Renal cortex interstitium (tissue), 15 donors: ENCODE measurements around the gene ICE1. TPM values are rescaled to one million over a fixed set of nuclear protein-coding genes. Genes with fewer than 3 reads are reported as not detected.
"Not testable (repeated sequence)": the region's sequence is repeated elsewhere in the genome, so short reads cannot be mapped to it uniquely, and the experiment has no call there.

Experiments
- DNase-seq, 11 donors: peaks; one replicate each; pipeline ENCODE4 v3.0.0-alpha.2; 2013; ENCODE audit warnings: low read depth in 9 of 11, low spot score in 4 of 11; ENCODE audit errors: extremely low read depth in 1 of 11
- long read RNA-seq, 16 experiments: transcript quantifications; one replicate each; lab custom pipeline, GENCODE V29; 2026
- polyA plus RNA-seq, 3 donors: library from polyadenylated mRNA; unstranded; fragments of 120-200 nt; gene quantifications; one replicate each; pipeline ENCODE4 v1.2.1, GENCODE V29; 2013; ENCODE audit not compliant: insufficient read length in 3 of 3

ICE1 gene
- polyA plus RNA-seq: 10 to 100 TPM; 33.4 to 42.6 (median 38.4) TPM
- long read RNA-seq, donor 1, partial matches to known transcripts: 5 of 6 reads
- long read RNA-seq, donor 1, other reads (novel, unspliced or antisense): 0 of 6 reads
- long read RNA-seq, donor 2, partial matches to known transcripts: 6 of 7 reads
- long read RNA-seq, donor 2, other reads (novel, unspliced or antisense): 0 of 7 reads
- long read RNA-seq, donor 3, partial matches to known transcripts: 0 of 2 reads
- long read RNA-seq, donor 3, other reads (novel, unspliced or antisense): 0 of 2 reads
- long read RNA-seq, donor 4, partial matches to known transcripts: 9 of 10 reads
- long read RNA-seq, donor 4, other reads (novel, unspliced or antisense): 0 of 10 reads
- long read RNA-seq, donor 5: 0 reads
- long read RNA-seq, donor 6, partial matches to known transcripts: 0 of 1 reads
- long read RNA-seq, donor 6, other reads (novel, unspliced or antisense): 0 of 1 reads
- long read RNA-seq, donor 7, partial matches to known transcripts: 11 of 11 reads
- long read RNA-seq, donor 7, other reads (novel, unspliced or antisense): 0 of 11 reads
- long read RNA-seq, donor 8: 0 reads
- long read RNA-seq, donor 9, partial matches to known transcripts: 10 of 14 reads
- long read RNA-seq, donor 9, other reads (novel, unspliced or antisense): 0 of 14 reads
- long read RNA-seq, donor 10: 0 reads
- long read RNA-seq, donor 11, partial matches to known transcripts: 0 of 2 reads
- long read RNA-seq, donor 11, other reads (novel, unspliced or antisense): 0 of 2 reads
- long read RNA-seq, donor 12: 0 reads
- long read RNA-seq, donor 13: 0 reads
- long read RNA-seq, donor 14, partial matches to known transcripts: 0 of 10 reads
- long read RNA-seq, donor 14, other reads (novel, unspliced or antisense): 8 of 10 reads
- long read RNA-seq, donor 15, partial matches to known transcripts: 0 of 1 reads
- long read RNA-seq, donor 15, other reads (novel, unspliced or antisense): 0 of 1 reads
- long read RNA-seq, donor 16, partial matches to known transcripts: 13 of 25 reads
- long read RNA-seq, donor 16, other reads (novel, unspliced or antisense): 11 of 25 reads

GRCh38 chr5:5421961-5422818 is at the start of gene ICE1:
TSS of gene ICE1 (plus strand) at chr5:5422677. CDS start at chr5:5422916, 239 bp downstream.
- DNase-seq: peak; percentile 93 to 97 (median 95)

DNA sequence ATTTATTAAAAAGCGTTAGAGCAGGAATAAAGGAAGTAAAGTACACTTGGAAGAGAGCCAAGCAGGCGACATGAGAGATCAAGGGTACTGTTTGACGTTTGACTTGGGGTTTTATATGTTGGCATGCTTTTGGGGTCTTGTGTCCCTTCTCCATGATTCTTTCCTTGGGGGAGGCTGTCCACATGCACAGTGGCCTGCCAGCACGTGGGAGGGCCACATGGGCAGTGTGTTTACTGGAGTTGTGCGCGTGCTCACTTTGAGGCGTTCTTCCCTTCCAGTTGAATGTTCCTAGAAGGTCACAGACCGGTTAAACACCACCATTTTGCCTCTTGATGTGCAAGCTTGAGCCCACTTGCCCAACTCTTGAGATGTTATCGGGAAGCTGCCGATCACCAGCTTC is 49.5 kb upstream of the ICE1 start:
- DNase-seq: no peak

DNA sequence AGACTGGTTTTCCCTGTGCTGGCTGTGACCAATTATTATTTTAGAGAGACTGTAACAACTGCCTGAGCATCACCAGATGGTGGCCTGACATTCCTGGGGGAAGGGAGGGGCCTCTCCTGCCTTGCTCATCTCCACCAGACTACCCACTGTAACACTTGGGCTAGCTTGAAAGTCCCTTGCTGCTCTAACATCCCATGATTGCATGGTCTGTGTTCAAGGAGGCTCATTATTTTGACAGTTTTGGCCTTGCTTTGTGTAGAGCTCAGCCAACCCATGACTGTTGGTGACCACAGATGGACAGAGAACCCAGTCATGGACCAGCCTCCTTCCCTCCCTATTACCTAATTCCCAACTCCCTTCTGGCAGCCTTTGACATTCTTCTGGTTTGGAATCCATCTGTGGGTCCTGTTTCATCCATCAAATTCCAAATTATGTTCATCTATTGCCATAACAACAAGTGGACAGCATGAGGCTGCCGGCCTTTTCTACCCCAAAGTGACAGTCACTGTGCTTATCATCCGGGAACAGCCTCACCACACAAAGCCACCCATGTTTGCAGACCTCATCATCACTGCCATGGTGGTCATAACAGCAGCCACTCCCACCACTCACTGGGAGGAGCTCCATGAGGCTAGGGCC is 49.0 kb upstream of the ICE1 start:
- DNase-seq: no peak

GRCh38 chr5:5374009-5374715 is 48.3 kb upstream of the ICE1 start:
- DNase-seq: no peak

DNA sequence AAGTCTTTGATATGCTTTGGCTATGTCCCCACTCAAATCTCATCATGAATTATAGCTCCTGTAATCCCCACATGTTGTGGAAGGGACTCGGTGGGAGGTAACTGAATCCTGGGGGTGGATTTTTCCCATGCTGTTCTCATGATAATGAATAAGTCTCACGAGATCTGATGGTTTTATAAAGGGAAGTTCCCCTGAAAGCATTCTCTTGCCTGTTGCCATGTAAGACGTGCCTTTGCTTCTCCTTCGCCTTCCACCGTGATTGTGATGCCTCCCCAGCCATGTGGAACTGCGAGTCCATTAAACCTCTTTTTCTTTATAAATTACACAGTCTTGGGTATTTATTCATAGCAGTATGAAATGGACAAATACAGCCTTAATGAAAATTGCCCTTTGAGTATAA is 44.7 kb upstream of the ICE1 start:
- no peak for DNase-seq

- DNase-seq: no peak
These were observed 43.9 kb upstream of the ICE1 start for GRCh38 chr5:5378531-5378930.

DNA sequence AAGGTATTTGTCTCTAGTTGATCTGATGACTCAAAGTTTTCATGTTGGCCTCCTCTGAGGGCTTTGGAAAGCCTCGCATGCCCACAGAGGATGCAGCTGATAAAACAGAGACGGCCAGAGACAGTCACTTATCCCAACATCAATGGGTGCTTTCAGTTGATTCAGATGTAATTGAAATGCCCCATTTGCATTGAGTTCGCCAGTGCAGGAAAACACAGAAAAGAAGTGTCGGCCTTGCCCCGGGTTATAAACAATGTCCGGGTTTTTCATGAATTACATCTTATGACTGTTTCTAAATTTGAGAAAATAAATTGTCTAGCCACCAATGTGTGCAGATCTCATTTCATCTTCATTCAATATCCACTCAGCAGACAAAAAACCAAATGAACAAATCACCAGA is 42.2 kb upstream of the ICE1 start:
- DNase-seq: no peak

DNA sequence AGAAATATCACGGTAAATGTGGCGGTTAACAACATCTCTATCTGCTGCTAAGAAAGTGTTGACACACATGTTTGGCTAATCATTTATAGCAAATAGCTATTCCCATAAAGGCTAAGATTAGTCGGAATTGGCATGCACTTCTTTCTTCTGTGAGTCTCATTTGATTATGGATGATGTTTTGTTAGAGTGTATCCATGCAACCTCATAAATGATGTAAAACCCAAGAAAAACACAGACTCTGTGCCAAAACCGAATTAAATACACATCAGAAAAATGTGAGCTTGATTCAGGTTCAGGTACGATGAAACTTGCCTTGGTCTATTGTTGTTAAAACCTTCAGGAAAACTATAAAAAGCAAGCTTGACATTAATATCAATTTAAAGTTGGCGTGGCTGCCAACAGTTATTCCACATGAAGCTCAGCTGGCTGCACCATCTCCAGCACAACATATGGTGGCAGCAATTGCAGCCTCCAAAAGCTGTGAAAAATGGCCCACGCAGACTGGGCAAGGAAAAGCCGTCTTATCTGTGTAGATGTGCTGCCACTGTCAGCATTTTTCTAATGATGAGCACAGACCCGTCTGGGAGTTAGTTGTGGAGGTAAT is 41.1 kb upstream of the ICE1 start:
- DNase-seq: no peak

GRCh38 chr5:5383461-5383860 is 39.0 kb upstream of the ICE1 start:
- DNase-seq: no peak

- no peak for DNase-seq
These were observed 37.7 kb upstream of the ICE1 start for GRCh38 chr5:5384660-5385330.

DNA sequence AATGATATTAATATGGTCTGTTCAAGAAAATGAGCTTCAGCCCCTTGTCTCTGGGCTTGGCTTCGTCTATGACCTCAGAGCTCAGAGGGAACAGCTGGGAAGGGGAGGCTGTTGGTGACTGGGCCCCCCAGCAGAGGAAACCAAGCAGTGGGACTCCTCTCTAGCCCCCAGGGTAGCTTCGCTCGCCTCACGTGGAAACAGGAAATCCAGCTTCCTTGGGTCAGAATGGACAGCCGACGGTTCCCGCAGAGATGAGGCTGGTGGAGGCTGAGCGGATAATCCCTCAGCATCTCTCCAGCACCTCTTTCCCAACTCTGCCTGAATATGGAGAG is 37.2 kb upstream of the ICE1 start:
- no peak for DNase-seq

DNA sequence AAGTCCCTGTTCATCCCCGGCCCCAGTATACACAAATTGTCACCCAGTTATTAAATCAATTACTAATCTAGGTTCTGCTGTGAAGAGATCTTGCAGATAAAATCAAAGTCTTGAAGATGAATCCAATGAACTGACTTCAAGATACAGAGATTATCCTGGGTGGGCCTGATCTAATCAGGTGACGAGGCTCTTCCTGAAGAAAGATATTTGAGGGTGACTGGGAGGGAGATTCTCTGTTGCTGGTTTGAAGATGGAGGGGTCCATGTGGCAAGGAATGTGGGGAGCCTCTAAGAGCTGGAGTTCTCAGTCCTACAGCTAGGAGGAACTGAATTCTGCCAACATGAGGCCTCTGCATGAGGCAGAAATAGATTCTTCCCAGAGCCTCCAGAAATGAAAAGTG is 36.1 kb upstream of the ICE1 start:
- DNase-seq: no peak

DNA sequence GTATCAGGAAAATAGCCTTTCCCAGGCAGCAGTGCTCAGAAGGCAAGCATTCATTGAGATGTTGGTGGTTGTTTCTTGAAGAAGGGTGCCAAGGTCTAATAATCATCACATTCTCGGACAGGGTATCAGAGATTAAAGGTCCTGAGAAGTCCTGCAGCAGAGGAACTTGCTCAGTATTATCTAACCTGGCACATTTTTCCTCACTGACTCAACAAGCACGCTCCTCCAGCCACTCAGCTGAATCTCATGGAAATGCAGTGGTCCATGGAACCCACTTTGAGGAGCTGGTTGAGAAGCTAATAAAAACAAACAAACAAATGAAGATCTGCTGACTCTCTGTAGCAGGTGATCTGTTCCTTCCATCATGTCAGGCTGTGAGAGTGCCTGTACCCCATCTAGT is 35.3 kb upstream of the ICE1 start:
- DNase-seq: no peak

- DNase-seq: no peak
These were observed 34.7 kb upstream of the ICE1 start for GRCh38 chr5:5387777-5388176.

DNA sequence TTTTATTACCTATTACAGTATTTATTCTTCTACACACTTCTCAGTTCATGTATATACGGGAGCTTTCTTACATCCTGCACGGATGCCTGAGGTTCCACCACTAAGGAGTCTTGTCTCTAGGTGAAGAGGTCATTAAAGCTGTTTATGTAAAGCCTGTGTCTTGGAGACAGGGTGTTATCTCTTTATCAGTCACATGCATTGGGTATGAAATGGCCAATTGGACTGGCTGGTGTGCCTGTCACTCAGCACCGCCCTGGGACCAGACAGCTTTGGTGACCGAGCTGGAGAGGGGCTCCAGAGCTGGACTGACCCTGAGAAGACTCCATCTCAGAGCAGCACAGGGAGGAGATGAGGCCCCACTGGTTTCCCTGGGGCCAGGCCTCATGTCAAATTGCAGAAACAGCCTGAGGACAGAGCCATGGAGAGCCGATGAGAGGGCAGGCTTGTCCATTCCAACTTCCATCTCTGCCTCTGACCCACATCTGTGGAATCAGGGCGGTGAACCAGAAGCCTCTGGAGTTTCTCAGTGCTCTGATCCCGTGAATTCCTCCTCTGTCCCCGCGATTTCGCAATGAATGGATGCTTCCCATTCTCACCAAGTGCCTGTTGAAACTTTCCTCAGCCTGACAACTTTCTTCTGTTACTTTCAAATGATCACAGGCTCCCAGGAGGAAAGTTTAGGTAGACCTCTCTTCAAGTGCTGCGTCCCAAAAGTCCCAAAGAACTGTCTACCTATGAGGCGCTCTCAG is 32.2 kb upstream of the ICE1 start:
- DNase-seq: not testable (repeated sequence)

GRCh38 chr5:5392504-5392903 is 30.0 kb upstream of the ICE1 start:
- not testable (repeated sequence) for DNase-seq
